Activated T-cell treated with anti-CD3 and anti-CD28 coated beads for 48 hours (primary cell): Measurements from ENCODE around the gene KCNQ5.

Source experiments
- DNase-seq: peaks from one replicate; pipeline ENCODE4 v3.0.0-alpha.2; 2020; ENCODE audit warnings: low read depth

Gene KCNQ5

GRCh38 chr6:73062837-73063236 is 441.0 kb downstream of the KCNQ5 start:
- no peak for DNase-seq

- DNase-seq = no peak
These were observed 442.4 kb downstream of the KCNQ5 start for GRCh38 chr6:73064266-73064665.

DNA sequence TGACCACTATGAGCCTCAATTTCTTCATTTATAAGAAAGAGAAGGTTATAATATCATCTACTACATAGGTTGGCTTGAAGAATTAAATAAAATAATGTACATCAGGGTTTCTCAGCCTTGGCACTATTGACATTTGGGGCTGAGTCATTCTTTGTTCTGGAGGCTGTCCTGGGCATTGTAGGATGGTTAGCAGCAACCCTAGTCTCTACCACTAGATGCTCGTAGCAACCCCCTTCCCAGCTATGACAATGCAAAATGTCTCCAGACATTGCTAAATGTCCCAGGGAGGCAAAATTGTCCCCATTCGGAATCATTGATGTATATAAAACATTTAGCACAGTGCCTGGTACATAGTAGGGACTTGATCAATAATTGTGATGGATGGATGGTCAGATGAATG is 451.4 kb downstream of the KCNQ5 start:
- DNase-seq = no peak

DNA sequence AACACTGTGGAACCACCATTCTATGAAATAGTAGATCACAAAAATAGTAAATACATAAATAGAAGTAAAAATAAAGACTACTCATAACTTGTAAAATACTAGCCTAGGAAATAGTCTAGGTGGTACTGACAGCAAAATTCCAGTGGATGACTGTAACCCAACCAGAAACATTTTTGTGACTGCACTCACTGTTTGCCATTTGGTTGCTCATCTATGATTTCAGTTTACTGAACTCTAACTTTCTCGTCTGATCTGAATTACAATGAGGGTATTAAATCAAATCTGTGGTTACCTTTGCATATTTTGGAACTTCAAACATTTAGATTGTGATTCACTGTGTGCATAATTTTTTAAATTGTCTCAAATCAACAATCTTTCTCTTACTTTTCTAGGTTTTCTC is 452.3 kb downstream of the KCNQ5 start:
- DNase-seq = no peak

DNA sequence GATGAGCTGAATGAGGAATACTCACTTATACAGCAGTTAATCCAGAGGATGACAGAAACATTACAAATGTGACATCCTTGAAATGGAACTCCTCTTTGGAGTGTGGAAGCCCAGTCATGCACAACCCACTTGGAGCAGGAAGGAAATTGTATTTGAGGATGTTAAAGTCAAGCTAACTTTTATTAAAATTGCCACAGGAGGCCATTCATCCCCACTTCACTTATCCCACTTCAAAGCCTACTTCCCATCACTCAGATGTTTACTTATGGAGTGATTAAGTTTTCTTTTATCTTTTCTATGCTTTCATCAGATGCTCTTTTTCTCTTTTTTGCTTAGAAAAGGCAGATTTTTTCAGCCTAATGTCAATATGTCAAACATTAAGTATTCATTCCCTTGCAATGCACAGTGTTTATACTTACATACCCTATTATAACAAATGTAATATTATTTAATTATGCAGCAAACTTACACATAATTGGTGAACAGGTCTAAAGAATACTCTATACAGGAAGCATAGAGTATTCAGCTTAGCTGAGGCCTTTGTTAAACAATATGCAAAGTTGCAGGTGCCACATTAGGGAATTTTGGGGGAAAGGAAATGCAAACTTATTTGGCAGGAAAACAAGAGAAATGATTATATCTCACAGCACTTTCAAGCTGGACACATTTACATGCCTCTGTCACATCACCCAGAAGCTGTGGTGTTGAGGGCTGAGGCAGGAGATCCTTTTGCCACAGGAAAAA is 454.5 kb downstream of the KCNQ5 start:
- no peak for DNase-seq

GRCh38 chr6:73078333-73078862 is 456.5 kb downstream of the KCNQ5 start:
- DNase-seq = no peak

DNA sequence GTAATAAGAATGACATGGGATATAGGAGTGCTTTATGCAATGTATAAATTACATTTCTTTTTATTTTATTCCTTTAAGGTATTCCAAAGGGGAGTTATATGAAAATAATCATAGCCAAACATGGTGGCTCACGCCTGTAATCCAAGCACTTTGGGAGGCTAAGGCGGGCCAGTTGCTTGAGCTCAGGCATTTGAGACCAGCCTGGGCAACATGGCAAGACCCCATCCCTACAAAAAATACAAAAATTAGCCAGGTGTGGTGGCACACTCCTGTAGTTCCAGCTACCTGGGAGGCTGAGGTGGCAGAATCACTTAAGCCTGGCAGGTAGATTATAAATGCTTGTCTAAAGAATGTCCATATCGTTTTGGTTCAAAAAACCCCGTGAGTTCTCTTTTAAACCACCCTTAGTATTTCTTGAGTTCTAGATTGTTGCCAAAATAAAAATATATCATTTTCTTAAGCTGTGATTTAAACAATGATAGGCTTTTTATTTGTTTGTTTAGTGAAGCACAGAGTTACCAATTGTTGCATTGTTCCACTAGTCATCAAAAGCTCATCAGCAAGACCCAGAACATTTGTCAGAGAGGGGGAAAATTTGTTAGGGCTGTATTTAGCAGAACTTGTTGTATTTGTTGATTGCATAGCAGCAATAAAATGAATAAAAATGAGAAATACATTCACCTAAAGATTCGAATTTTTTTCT is 457.2 kb downstream of the KCNQ5 start:
- DNase-seq = no peak

DNA sequence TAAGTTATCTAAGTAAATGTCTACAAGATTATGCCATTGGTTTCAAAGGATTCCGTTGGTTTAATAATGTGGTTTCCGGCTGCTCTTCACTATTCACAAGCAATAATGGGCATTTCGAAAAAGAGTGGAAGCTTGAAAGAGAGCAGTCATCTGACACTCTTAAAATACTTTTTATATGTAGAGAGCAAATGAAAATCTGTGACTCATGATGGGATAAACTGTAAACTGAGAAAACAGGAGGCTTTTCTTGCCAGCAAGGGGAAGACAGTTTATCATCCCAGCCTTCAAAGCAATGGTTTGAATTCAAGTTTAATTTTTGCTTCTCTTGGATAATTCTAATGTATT is 457.7 kb downstream of the KCNQ5 start:
- no peak for DNase-seq

DNA sequence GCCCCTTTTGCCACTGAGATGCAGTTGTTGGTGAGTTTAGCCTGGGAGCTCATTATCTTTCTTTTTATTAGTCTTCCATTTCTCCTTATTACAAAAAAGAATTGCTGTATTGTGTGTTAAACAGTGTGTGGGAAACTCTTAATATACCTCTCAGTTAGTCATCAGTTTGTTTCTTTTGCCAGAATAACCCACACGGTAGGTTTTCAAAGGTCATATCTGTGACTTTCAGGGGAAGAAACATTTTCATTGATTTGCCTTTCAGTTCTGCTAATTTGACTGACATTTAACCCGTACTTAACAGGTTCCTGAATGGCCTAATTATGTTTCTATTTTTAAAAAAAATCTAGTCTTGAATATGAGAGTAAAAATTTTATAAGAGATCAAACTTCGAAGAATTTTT is 458.1 kb downstream of the KCNQ5 start:
- DNase-seq = no peak

DNA sequence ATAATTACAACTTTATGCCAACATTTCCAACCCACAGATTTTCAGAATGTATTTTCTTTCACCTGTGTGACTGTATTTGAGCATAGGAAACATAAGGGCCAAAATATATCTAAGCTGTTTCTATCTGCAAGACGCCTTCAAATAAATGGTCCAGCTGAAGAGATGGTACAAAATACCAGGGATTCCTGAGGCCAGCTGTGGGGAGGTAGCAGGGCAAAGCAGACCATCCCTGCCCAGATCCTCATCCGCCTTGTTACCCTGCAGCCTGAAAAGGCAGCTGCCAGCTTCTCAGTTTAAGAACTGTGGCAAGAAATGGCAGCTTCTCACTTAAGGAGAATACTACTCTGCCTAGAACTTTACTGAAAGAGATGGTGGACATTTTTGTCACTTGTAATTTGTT is 460.1 kb downstream of the KCNQ5 start:
- DNase-seq = no peak

GRCh38 chr6:73083886-73084285 is 462.0 kb downstream of the KCNQ5 start:
- no peak for DNase-seq

DNA sequence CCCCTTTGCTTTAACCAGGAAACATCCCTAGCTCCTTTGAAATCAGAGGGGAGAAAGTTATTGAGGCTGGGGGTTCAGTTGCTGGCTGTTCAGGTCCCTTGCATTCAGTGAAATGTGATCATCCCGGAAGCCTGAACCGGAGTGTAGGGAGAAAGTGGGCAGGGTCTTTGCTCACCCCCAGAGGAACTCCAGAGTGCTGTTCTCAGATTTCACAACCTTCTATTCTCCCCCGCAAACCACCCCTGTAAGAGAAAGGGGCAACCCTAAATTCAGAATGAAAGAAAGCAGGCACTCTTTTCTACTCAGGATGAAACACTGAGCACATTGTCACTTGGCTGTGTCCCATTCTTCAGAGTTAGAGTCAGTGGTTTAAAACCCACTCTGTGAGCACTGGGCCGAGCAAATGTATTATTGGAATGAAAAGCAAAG is 463.6 kb downstream of the KCNQ5 start:
- no peak for DNase-seq

DNA sequence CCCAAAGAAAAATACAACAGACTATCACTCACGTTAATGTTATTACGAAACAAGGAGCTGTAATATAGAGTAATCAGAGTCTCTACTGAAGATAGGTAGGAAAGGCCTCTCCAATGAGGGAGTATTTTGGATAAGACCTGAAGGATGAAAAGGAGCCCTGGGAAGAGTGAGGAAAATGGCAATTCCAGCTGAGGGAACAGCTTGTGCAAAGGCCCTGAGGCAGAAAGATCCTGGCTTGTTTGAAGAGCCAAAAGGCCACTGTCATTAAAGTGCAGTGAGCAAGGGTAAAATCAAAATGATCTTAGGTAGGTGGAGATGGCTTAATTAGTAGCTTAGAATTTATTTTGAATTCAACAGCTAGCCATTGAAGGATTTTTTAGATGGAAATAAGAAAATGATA is 464.9 kb downstream of the KCNQ5 start:
- no peak for DNase-seq

DNA sequence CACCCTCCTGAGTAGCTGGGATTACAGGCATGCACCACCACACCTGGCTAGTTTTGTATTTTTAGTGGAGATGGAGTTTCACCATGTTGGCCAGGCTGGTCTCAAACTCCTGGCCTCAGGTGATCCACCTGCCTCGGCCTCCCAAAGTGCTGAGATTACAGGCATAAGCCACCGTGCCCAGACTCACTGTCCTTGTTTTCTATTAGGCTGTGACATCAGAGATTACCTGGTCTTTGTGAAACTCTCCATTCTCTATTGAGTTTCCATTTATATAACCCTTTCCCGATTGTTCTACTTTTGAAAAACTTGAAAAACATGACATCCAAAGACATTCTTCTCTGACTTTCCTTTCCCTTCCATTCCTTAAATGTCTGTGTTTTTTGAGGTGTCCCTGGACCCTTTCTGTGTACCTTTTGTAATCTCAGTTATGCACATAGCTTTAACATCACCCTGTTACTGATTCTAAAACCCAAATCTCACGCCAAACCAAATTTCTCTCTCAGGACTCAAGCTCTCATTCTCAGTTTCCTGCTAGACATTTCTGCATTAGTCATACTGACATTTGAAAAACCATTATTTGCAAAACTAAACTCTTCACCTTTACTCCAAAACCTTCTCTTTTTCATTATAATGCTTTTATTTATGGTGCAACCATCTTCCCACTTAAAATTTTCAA is 466.4 kb downstream of the KCNQ5 start:
- no peak for DNase-seq

DNA sequence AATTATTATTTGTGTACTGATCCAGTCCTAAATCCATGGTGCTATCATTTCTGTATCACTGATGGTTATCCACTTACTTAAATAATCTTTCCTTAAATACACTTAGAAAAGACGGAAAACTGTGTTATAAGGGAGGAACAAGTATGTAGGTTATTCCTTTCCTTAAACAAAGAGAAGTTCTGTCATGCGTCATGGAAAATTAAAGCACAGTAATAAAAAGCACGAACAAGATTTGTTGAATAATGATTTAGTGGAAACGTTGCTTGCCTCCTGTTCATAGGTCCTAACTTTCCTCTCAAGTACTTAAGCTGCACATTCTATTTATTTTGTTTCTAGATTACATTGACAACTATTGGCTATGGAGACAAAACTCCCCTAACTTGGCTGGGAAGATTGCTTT is 483.1 kb downstream of the KCNQ5 start:
- DNase-seq = no peak

DNA sequence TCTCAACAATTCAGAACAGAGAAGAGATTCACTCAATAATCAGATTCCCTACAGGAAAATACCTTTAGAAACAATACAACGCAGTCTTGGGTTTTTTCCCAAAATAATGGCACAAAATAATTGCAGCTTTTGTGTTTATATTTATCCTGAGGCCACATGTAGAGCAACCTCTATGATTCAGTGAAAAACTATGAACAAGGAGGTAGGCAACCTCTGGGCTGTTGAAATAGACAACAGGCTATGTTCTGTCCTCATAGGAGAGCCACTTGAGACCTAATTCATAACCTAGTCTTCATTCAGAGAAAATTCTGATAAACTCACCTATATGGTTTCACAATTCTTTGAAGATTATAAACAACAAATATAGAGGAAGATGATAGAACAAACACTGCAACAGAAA is 485.2 kb downstream of the KCNQ5 start:
- DNase-seq = no peak

GRCh38 chr6:73108949-73109348 is 487.1 kb downstream of the KCNQ5 start:
- DNase-seq = no peak

DNA sequence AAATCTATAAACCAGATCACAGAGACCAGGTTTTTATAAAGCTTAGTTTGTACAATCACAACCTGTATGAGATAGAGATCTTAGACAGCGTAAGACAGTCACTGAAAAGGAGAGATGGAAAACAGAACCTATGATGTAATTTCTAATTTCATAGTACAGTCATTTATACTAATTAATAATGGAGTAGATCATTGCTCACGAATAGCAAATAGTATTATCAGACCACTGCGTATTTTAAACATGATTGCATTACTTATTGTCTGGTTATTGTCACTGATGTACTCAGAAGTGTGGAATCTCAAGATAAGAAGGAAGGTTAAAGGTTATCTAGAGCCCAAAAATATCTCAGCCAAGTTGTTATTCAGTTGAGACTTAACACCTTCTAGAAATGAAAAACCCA is 487.8 kb downstream of the KCNQ5 start:
- no peak for DNase-seq

DNA sequence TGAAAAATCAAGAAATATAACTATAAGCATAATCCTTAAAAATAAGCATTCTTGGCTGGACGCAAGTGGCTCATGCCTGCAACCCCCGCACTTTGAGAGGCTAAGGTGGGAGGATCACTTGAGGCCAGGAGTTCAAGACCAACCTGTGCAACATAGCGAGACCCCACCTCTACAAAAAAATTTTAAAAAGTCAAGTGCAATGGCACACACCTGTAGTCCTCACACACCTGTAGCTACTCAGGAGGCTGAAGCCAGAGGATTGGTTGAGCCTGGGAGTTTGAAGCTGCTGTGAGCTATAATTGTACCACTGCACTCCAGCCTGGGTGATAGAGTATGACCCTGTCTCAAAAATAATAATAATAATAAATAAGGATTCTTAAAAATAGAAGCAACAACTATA is 494.5 kb downstream of the KCNQ5 start:
- no peak for DNase-seq

DNA sequence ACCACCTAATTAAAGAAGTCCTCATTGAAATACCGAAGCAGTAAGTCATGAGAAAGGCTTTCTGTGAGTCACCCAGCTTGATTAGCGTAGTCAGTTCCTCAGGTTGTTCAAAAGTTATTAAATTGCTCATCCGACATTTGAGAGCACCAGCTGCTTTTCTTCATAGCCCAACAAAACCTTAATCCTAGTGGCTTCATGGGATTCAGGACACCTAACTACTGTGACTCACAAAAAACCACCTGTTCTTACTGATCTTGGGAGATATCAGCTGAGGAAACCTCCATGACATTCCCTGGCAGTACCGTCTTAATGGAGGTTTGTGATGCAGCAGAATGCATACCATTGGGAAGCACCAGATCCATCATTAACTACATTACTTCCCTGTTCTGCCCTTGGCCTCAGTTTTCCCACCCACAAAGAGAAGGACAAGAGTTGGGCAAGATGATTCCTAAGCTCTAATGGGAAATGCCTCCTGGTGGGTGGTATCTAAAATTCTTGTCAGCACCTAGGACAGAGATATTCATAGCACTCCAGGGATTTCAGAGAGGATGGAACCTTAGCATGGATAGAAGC is 499.6 kb downstream of the KCNQ5 start:
- DNase-seq = no peak

DNA sequence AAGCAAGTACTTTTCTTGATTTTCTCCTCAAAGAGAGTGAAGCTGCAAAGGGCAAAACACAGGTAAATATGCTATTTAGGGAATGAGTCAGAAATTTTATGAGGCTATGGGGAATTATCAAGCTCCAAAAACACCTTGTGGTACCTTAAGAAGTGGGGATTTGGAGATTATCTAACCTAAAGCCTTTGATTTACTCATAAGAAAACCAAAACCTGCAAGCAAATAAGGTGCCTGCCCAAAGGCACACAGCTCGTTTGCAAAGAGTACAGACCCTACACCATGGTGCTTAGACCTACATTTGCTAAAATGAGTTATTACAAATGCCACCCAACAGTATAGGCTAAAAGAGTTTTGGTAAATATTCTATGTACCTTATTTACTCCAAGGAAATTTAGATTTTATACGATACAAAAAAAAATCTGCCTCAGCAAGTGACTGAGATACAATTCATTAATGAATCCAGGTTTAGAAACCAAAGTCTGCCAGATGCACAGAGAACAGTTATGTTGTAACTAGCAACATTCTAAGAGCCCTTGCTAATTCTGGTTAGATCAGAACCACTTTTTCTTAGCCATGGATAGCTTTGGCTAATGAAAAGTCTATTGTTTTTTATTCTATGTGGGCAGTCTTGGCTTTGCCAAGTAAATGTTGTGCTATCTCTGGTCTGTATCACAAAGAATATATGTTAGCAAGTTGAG is 501.9 kb downstream of the KCNQ5 start:
- no peak for DNase-seq
